H1 (cell line): ENCODE data around the gene TUT4. TPM values are rescaled to one million over a fixed set of nuclear protein-coding genes. Genes with fewer than 3 reads are reported as not detected.

ENCODE experiments used
- BCL11A ChIP-seq, 2 experiments: IDR thresholded peaks; one replicate each; pipeline ENCODE4 v1.6.1; 2011; ENCODE audit warnings: low read depth in 2 of 2, low read length in 2 of 2, mild to moderate bottlenecking in 2 of 2
- CBX5 ChIP-seq: fragments of 300-800, 300-1000 bp; sonication (generic); IDR thresholded peaks from 2 replicates; pipeline ENCODE4 v1.7.1; 2016; ENCODE audit warnings: antibody characterized with exemption, low read length, low read depth
- CEBPB ChIP-seq: IDR thresholded peaks from 2 replicates; pipeline ENCODE4 v1.6.1; 2012; ENCODE audit warnings: low read depth, low read length
- CHD1 ChIP-seq: IDR thresholded peaks from 2 replicates; pipeline ENCODE4 v1.6.1; 2012; ENCODE audit warnings: low read depth, low read length, improper control_type of control experiment
- EZH2 ChIP-seq: fragments of 200-600 bp; sonication (generic); IDR thresholded peaks from 2 replicates; pipeline ENCODE4 v1.7.1; 2012; ENCODE audit warnings: low read depth, mild to moderate bottlenecking, moderate library complexity, low read length, inconsistent platforms; ENCODE audit not compliant: severe bottlenecking
- POU5F1 ChIP-seq: IDR thresholded peaks from 2 replicates; pipeline ENCODE4 v1.6.1; 2011; ENCODE audit warnings: low read depth, mild to moderate bottlenecking, low read length, moderate library complexity
- SIN3A ChIP-seq, 2 experiments: IDR thresholded peaks in 1 of 2; conservative IDR thresholded peaks in 1 of 2; 2 replicates each; pipeline ENCODE4 v1.6.1; 2011 to 2012; ENCODE audit warnings: low read length in 2 of 2, improper control_type of control experiment in 1 of 2, low read depth in 1 of 2, mild to moderate bottlenecking in 1 of 2
- polyA plus RNA-seq, 7 experiments: library from polyadenylated mRNA; depleted of rRNA in 3 of 7; stranded (reverse) in 5 of 7; unstranded in 2 of 7; fragments of >200 nt in 5 of 7; fragments of 200-250 nt in 2 of 7; gene quantifications; 1 replicate in 5 of 7; 2 replicates in 1 of 7; 4 replicates in 1 of 7; pipeline versions ENCODE4 v1.2.1 to v1.2.3, GENCODE V29; 2011 to 2013; ENCODE audit warnings: missing spikeins in 2 of 7, mixed read lengths in 2 of 7
- total RNA-seq: library from RNA; stranded (reverse); fragmentation: NEBNext Ultra II Directional; extraction: Animal tissue kit (Norgen Biotek cat#: 25700); gene quantifications from 2 replicates; pipeline ENCODE4 v1.2.1, GENCODE V29; 2021
- TF ChIP-seq, protein P1 (sequence below): fragments of 300-600 bp; sonication (generic); IDR thresholded peaks from 2 replicates; pipeline ENCODE4 v1.7.1; 2012; ENCODE audit warnings: low read length, moderate library complexity, mild to moderate bottlenecking, inconsistent platforms; ENCODE audit not compliant: insufficient replicate concordance
- TF ChIP-seq, protein P2 (sequence below): IDR thresholded peaks from 2 replicates; pipeline ENCODE4 v1.6.1; 2011; ENCODE audit warnings: low read depth, mild to moderate bottlenecking, low read length; ENCODE audit not compliant: insufficient read depth

The TUT4 gene
- total and polyA plus RNA-seq, 2 of the 8 experiments (the other 6 are each of a cell fraction or from before 2014, with no cell fraction given), result 54.5 to 63.3 TPM

DNA sequence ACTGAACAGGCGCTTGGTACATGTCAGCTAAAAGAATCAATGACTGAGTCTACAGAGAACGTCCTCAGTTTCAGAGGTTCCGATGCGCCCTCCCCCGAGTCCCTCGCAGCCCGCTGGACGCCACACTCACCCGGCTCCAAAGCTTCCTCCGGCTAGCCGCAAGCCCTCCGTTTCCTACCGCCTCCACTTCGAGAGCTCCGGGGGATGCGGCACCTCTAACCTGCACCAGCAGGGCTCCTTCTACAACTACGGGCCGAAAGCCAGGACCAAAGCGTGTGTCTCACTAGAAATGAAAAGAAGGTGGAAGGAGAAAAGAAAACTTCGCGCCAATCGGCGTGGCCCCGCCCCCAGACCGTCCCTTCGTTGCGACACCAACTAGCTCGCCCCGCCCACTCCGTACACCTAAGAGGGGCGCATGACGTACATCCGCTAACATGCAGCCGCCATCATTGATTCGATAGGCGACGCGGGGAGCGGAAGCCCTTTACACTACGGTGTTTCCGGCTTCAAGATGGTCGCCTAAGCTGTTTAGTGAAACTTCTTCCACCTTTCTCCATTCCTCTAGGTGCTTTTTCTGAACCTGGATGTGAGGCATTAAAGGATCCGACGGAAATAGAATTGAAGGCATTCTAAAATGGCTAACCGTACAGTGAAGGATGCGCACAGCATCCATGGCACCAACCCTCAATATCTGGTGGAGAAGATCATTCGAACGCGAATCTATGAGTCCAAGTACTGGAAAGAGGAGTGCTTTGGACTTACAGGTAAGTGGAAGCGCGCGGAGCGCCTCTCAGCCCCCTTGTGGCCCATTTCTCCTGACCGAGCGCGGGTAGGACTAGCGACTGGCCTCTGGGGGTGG, 148.5 kb downstream of the TUT4 start, which contains the start of the genes ORC1 and PRPF38A (continued):
- TF ChIP-seq, protein P1, sequence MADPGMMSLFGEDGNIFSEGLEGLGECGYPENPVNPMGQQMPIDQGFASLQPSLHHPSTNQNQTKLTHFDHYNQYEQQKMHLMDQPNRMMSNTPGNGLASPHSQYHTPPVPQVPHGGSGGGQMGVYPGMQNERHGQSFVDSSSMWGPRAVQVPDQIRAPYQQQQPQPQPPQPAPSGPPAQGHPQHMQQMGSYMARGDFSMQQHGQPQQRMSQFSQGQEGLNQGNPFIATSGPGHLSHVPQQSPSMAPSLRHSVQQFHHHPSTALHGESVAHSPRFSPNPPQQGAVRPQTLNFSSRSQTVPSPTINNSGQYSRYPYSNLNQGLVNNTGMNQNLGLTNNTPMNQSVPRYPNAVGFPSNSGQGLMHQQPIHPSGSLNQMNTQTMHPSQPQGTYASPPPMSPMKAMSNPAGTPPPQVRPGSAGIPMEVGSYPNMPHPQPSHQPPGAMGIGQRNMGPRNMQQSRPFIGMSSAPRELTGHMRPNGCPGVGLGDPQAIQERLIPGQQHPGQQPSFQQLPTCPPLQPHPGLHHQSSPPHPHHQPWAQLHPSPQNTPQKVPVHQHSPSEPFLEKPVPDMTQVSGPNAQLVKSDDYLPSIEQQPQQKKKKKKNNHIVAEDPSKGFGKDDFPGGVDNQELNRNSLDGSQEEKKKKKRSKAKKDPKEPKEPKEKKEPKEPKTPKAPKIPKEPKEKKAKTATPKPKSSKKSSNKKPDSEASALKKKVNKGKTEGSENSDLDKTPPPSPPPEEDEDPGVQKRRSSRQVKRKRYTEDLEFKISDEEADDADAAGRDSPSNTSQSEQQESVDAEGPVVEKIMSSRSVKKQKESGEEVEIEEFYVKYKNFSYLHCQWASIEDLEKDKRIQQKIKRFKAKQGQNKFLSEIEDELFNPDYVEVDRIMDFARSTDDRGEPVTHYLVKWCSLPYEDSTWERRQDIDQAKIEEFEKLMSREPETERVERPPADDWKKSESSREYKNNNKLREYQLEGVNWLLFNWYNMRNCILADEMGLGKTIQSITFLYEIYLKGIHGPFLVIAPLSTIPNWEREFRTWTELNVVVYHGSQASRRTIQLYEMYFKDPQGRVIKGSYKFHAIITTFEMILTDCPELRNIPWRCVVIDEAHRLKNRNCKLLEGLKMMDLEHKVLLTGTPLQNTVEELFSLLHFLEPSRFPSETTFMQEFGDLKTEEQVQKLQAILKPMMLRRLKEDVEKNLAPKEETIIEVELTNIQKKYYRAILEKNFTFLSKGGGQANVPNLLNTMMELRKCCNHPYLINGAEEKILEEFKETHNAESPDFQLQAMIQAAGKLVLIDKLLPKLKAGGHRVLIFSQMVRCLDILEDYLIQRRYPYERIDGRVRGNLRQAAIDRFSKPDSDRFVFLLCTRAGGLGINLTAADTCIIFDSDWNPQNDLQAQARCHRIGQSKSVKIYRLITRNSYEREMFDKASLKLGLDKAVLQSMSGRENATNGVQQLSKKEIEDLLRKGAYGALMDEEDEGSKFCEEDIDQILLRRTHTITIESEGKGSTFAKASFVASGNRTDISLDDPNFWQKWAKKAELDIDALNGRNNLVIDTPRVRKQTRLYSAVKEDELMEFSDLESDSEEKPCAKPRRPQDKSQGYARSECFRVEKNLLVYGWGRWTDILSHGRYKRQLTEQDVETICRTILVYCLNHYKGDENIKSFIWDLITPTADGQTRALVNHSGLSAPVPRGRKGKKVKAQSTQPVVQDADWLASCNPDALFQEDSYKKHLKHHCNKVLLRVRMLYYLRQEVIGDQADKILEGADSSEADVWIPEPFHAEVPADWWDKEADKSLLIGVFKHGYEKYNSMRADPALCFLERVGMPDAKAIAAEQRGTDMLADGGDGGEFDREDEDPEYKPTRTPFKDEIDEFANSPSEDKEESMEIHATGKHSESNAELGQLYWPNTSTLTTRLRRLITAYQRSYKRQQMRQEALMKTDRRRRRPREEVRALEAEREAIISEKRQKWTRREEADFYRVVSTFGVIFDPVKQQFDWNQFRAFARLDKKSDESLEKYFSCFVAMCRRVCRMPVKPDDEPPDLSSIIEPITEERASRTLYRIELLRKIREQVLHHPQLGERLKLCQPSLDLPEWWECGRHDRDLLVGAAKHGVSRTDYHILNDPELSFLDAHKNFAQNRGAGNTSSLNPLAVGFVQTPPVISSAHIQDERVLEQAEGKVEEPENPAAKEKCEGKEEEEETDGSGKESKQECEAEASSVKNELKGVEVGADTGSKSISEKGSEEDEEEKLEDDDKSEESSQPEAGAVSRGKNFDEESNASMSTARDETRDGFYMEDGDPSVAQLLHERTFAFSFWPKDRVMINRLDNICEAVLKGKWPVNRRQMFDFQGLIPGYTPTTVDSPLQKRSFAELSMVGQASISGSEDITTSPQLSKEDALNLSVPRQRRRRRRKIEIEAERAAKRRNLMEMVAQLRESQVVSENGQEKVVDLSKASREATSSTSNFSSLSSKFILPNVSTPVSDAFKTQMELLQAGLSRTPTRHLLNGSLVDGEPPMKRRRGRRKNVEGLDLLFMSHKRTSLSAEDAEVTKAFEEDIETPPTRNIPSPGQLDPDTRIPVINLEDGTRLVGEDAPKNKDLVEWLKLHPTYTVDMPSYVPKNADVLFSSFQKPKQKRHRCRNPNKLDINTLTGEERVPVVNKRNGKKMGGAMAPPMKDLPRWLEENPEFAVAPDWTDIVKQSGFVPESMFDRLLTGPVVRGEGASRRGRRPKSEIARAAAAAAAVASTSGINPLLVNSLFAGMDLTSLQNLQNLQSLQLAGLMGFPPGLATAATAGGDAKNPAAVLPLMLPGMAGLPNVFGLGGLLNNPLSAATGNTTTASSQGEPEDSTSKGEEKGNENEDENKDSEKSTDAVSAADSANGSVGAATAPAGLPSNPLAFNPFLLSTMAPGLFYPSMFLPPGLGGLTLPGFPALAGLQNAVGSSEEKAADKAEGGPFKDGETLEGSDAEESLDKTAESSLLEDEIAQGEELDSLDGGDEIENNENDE, result no peak
- no peak for TF ChIP-seq BCL11A (IDR thresholded peaks at IDR 0.05; ENCODE audit: low read depth in 2 of 2, low read length in 2 of 2)
- TF ChIP-seq POU5F1, result no peak
- TF ChIP-seq SIN3A (conservative IDR thresholded peaks at IDR 0.05 in 1 of 2, IDR thresholded peaks at IDR 0.05 in 1 of 2; ENCODE audit: low read depth in 1 of 2, low read length in 2 of 2), result peak; percentile 30 to 41; a peak in 2 of 4 replicates
- no peak for TF ChIP-seq EZH2
- no peak for TF ChIP-seq CBX5
- TF ChIP-seq CEBPB, result peak; percentile 99
- TF ChIP-seq, protein P2, sequence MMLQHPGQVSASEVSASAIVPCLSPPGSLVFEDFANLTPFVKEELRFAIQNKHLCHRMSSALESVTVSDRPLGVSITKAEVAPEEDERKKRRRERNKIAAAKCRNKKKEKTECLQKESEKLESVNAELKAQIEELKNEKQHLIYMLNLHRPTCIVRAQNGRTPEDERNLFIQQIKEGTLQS, result no peak
- TF ChIP-seq CHD1, result peak; percentile 57; the same call in 1 of the 2 replicates
